Activated T-helper 9 cell treated with anti-CD3 and anti-CD28 coated beads, Interleukin-2, amount 50 U/mL, for 16 hours (primary cell): ENCODE results near the gene TLL1.

Experiments used
- DNase-seq: peaks from one replicate; pipeline ENCODE4 v3.0.0-alpha.2; 2020; ENCODE audit warnings: low read depth

TLL1 gene

DNA sequence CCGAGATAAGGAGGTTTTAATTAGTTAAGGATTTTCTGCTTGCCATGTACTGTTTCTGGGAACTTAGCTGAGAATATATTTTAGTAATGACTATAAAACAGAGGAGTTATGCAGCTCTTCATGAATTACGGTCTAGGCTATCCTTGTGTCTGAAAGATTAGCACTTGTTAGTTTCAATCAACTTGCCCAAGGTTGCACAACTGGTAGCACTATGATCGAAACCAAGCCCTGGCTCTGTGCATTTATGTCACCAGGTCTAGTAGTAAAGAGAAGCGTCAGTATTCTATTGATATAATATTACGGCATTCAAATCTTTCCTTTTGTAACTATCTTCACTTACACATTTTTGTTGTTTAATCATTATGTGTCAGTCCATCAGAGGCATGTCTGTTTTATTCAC lies 176.0 kb downstream of the TLL1 start:
- DNase-seq, result no peak

DNA sequence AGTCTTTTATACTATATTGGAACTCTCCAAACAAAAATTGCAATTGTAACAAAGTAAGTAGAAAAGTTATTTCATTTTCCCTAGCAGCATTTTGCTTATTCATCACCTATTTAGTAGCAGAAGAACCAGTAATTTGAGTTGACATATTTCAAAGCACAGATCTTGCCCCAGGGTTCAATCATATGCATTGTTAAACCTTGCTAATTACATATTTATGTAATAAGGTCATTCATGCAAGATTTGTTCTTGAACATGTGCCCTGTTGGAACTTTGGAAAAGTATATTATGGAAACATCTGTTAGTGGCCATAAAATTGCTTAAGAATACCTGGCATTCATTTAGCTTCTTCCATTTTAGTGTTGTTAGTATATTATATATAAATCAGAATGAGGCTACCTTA lies 191.7 kb downstream of the TLL1 start:
- no peak for DNase-seq

DNA sequence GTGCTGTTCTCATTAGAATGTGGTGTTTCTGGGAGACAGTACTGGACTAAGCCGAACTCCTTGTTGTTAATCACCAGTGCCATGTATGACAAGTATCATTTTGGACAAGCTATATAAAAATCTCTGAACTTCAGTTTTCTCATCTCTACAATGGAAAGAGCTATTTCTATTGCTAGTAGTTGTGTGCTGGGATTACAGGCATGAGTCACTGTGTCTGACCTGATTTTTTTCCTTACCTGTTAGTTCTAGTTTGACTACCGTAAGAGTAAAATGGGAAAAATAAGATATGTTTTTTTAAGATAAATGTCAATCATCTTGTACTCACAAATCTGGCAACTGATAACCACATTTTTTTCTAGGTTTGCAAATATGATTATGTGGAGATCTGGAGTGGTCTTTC lies 192.3 kb downstream of the TLL1 start:
- DNase-seq, result no peak

DNA sequence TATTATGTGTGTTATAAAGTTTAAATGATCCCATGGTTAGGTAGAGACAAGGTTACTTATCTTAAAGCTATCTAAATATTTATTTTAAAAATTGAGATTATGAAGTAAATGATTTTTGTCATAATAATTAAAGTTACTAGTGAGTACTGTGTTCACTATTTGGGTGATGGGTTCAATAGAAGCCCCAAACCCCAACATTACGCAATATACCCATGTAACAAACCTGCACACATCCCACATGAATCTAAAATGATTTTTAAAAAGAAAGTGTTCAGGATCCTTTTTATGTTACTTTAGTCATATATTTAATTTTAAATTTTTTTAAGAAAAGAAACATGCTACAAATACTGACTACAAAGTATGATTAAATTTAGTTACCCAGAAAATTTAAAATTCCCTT lies 193.9 kb downstream of the TLL1 start:
- no peak for DNase-seq

DNA sequence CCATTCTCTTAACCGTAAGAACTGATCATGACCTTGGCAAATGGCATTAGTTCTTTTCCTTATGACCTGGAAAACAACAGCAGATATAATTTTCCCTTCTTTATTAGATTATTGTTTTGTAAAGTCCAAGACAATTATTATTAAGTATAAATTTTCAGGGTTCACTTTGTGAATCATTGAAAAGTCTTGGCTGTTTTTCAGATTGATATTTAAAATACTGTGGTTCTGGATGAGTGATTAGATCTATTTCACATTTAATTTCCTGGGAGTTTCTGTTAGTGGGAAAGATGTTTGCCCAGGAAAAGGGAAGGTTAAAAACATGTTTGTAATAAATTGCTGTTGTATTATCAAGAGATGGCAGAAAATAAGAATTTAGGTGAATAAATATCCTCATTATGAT lies 194.9 kb downstream of the TLL1 start:
- no peak for DNase-seq

DNA sequence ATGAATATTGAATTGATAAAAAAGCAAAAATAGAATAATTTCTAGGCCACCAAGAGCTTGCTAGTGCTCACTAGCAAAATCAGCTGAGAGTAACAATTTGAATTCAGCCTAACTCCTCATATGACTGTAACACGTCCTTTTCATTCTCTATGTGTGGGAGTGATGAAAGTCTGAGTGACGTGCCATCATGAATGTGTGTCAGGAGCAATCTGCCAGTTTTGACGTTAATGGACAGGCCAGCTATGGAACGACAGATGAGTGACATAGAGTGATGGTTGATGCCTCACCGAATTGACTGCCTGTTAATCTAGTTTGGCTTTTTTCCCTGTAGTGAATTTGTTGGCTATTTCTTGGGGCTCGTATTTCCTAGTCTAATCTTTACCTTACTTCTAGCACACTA lies 200.7 kb downstream of the TLL1 start:
- DNase-seq, result no peak

DNA sequence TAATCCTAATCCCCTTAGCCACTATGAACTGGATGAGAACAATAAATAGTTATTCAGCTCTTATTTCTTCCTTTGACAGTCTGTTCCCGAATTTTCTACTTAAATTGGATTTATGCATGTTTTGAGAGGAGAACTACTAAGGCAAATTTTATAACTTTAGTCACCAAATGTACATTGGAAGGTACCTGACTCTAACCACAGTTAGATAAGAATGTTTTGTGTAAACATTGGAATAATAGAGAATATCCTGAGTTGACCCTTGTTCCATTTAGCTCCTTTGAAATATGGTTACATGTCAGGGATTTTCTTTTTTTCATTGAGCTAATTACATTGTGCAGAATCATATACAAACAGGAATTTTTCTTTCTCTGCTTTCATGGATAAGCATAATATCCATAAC lies 202.6 kb downstream of the TLL1 start:
- no peak for DNase-seq

DNA sequence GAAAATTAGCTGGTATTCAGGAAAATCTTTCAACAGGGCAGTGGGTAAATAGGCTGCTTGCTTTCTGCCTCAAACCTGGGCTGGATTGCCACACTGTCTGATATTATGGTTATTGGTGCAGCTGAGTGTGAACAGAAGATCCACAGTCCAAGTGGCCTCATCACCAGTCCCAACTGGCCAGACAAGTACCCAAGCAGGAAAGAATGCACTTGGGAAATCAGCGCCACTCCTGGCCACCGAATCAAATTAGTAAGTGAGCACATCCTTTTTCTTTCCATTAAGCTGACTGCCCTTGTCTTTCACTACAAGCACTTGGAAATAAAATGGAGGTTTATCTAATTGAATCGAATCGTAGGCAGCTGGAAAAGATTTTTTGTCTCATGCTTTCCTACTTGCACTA lies 204.7 kb downstream of the TLL1 start:
- no peak for DNase-seq

DNA sequence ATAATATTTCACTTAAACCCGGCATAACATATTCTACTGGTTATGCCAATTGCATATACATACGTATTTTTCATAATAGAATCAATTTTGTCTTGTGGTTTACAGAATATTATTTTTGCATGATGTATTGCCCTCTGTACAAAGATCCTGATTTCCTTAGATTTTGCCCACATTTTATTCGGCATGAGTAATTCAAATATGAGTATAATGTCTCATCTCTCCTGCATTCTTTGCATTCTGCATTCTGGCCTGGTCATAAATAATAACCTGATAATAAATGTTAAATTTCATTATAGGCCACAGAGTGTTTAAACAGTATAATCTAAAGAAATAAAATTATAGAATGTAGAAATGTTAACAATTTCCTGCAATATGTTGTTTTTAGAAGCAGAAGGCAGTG lies 205.3 kb downstream of the TLL1 start:
- DNase-seq, result no peak

DNA sequence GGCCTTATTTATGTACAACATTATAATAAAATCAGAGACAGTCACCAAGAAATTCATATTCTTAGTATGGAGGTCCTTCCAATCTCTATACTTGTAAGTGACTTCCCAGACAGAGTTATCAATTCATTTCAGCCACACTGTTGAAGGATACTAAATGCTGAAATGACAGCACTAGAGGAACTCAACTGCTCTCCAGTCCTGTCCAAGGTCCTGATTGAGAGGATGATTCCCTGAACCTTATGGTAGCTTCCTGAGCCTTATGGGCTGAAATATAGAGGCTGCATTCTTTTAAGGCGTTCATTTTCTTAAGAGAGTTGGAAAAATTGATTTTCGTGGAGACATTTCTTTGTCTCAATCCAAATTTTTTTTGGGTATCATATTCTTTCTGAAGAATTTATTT lies 205.9 kb downstream of the TLL1 start:
- no peak for DNase-seq

DNA sequence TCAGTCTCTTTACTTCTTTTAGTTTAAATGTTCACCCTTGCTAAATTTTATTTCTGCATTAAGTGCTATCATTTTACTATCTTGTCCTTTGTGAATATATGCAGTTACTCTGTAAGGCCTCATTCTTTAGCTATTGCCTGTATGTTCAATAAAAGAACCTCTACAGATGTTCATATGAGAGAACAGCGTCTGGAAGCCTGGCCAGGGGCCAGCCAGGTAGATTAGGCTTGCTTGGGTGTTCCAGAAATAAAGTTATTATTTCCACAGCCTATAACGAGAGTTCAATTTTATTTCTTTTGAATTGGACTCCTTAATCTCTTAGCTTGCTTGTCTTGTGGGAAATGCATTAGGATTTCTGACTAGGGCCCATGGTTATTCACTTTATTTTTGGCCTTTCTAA lies 214.5 kb downstream of the TLL1 start:
- no peak for DNase-seq

DNA sequence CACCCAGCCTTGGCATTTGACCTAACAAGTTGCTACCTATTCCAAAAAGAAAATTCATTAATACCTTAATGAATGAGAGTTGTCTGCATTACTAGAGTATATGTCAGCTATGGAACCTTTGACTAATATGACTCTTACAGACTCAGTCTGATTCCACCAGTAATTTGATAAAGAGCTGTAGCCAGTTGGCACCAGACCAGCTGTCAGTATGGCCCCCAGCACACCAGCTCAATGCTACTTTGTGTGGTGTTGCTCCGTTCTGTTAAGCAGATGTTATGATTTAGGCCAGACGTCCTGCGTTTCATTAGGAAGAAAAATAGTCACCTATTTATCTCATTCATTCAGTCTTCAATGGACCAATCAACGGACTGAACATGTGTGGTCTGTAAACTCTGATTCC lies 215.5 kb downstream of the TLL1 start:
- no peak for DNase-seq

DNA sequence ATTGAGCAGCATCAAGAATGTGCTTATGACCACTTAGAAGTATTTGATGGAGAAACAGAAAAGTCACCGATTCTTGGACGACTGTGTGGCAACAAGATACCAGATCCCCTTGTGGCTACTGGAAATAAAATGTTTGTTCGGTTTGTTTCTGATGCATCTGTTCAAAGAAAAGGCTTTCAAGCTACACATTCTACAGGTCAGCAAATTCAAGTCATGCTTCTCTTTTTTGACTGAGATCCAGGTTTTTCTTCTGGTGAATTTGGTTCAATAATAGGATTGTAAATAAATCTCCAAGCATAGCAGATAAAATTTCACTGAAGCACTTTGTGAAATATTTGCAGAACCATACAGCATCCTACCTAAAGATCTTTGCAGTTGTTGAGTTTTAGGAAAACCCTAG lies 218.1 kb downstream of the TLL1 start:
- no peak for DNase-seq

DNA sequence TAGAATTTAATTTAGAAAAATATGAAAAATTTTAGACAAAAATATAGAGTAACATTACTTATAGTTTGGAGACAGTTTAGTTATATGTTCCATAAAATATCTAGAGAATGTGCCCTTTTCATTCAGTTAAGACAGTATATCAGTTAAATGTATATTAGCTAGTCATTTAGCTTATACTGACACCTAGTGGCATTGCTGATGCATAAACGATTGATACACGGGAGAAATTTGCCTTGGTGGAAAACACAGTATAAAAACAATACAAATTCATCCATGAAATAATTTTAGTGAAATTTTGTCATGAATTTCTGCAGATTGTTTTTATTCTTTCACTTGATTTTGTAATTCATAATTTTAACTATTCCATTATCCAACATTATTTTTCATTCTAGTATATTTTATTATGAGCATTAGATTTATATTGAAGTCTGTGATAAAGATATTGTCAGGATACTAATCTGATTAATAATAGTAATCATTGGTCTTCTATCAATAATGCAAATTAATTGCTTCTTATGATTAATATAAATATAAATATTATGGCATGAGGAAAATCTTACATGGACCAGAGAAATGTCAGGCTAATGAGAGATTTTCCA lies 219.0 kb downstream of the TLL1 start:
- DNase-seq, result no peak

DNA sequence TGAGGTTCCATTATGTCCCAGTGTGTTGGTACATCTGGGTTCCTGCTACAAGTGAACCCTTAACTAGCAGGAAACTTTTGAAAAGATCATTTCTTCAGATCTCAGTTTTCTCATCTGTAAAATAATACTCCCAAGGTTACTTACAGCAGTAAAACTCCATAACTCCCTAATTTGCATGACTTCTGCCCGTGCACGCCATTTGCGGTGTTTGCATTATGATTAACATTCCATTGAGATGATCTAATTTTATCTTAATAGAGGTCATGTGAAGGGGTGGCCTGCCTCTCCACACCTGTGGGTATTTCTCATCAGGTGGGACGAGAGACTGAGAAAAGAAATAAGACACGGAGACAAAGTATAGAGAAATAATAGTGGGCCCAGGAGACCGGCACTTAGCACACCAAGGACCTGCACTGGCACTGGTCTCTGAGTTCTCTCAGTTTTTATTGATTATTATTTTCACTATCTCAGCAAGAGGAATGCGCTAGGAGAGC lies 219.8 kb downstream of the TLL1 start:
- no peak for DNase-seq

DNA sequence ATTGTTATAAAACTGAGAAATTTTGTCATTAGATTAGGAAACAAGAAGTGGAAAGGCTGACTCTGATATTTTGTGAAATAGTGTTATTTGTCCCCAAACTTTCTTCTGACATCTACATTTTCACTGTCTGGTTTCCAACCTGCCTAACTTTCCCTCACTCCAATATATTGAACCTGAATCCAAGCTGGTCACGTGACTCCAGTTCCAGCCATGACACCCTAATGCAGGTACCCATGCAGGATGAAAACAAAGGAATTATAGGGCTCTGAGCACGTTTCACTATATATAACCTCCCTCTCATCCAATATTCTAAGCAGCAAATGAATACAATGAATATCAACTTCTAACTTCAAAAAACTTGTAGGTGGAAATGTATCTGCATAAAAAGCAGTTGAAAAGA lies 231.6 kb downstream of the TLL1 start:
- no peak for DNase-seq

DNA sequence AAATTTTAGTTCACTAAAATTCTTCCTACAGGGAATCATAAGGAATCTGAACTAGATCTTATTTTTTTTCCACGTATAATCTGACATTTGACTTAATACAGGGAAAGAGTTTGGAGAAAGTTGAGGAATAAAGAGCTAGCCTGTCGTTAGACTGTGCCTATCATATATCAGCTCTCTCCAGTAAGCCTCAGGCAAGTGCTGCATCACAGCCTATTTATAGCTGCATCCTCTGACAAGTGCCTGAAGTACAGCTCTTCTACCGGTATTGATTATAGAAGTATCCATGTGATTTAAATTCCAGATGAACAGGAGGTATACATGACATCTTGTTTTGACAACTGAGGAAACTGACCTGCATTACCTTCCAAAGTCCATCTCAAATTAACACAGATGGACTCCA lies 248.9 kb downstream of the TLL1 start:
- DNase-seq, result no peak

DNA sequence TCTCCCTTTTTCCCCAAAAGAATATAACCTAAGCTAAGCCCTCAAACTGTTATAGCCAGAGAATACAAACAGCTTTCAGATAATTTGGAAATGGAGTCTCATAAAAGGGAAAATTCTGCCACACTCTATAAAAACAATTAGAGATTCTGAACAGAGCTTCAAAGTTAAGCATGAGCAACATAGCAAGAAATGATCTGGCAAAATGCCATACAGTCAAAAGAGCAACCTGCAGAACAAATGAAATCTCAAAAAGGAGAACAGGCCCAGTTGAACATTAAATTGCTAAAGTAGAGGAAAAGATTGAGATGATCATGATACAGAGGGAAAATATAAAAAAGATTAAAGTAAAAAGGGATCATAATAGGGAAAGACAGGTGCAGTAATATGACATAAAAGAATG lies 250.5 kb downstream of the TLL1 start:
- no peak for DNase-seq

DNA sequence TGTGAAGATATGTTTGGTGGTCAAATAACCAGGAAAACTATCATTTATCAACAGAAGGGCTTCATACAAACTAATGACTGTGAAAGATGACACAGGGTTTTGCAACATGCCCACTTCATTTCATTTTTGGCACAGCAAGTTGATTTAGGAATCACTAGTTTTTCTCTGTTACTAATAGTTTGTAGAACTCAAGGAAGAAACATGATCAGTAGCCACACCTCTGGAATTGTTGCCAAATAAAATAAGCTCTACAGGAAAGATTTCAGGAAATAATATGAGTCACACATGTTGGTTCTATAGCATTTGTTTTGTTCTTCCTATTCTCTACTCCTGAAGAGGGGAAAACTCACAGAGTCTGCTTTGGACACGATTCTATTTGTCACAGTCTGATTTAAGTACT lies 255.4 kb downstream of the TLL1 start:
- DNase-seq, result no peak

DNA sequence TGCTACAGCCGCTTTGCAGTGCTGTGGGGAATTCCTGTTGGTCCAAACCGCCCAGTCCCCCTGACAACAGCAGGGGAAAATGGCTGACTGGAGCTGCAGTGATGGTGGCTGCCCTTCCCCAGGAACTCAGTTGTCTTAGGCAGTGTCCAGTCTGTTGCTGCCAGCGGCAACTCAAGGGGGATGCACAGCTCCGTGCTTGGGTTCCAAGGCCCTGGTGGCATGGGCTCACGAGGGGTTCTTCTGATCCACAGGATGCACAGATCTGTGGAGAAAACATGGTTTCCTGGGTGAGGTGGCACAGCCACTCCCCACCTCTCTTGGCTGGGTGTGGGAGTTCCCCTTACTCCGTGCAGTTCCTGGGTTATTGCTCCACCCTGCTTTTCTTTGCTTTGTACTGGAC lies 261.2 kb downstream of the TLL1 start:
- DNase-seq, result no peak

DNA sequence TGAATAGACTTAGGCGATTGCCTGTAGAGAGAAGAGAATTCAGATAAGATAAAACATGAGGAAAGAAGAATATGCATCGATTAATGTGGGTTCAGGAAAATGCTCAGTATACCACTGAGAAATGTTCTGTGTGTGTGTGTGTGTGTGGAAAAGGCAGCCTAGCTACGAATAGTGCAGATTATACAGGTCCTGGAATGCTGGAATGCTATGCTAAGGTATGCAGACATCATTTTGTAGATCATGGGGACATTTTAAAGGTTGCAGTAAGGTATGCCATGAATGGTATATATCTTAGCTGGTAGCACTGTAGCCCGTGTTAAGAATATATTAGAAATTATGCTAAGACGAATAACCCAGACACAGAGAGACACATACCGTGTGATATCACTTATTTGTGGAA lies 267.9 kb downstream of the TLL1 start:
- no peak for DNase-seq

DNA sequence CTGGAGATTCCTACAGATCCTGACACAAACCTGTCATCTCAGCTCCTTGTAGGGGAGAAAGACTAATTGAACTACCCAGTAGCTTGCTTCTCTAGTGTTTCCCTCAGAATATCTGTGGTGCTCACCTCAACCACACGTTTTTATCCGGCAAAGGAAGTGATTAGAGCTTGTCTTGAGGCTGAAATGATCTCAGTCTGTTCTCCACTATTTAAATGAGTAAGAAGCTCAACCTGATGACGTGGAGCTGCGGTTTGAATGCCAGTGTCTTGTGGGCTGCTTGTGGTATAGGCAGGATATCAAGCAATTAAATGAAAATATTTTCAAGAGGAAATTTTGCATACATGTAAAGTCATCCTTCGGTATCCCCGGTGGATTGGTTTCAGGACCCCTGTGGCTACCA lies 270.2 kb downstream of the TLL1 start:
- no peak for DNase-seq

DNA sequence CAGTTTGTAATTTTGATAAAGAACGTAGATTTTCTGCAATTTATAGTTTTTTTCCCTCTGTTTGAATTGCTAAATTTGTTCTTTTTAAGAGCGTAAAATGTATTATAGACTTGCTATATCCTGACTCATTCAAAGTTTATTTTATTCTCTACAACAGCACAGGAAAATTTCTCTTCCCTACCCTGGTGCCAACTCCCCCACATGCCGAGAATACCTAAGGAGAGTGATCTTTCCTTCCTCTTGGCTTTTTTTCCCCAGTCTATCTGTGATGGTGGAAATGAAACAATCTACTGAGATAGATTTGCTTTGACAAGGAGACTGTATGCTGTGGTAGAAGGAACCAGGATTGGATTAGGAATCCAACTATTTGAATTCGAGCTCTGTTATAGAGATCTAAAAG lies 271.6 kb downstream of the TLL1 start:
- no peak for DNase-seq

DNA sequence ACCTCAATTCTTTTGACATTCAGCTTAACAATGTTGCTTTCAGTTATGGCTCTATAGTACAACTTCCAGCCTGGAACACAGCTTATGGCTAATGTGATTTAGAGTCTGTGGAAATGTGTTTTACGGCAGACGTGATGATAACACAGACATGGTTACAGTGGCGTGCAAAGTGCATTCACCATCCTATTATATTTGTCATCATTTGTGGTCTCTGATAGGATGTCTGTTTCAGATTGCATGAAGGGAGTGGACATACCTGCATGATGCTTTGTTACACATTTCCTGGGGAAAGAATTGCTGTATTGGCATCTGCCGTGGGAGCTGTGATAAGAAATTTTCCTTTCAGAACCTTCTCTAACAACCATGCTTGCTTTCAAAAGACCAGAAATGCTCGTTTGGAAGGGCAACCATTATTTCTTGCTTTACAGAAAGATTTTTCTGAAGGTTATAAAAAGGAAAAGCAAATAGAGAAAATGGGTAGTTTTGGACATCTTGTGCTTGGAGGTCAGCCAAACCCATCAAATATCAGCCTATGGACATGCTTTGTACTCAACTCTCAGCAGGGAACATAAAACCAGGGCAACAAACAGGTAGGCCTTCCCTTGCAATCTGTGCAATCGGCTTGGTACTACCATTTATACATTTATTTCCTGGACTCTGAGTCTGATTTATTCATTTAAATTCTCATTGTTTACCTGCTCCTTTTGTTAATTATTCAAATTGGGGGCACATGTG lies 273.9 kb downstream of the TLL1 start:
- no peak for DNase-seq
